HEK293T (cell line): ENCODE measurements around the gene GUCY1A1.
"Not testable (repeated sequence)": the region's sequence is repeated elsewhere in the genome, so short reads cannot be mapped to it uniquely, and the experiment has no call there.

Experiments used
- CTCF ChIA-PET: fragments of 350-600 bp; formaldehyde crosslinking; extraction: SDS; loops from one replicate; lab custom pipeline; 2021; ENCODE audit warnings: antibody characterized with exemption, inconsistent platforms; lab: Yijun Ruan, JAX
- POLR2A ChIA-PET: fragments of 350-600 bp; formaldehyde crosslinking; extraction: SDS; loops from one replicate; lab custom pipeline; 2020; ENCODE audit warnings: antibody characterized with exemption, inconsistent platforms; lab: Yijun Ruan, JAX
- DNase-seq: peaks from one replicate; pipeline ENCODE4 v3.0.0; 2012; ENCODE audit warnings: mixed read lengths; ENCODE audit errors: extremely low spot score
- ARNT ChIP-seq: fragments of 450-650 bp; IDR thresholded peaks from 2 replicates; pipeline ENCODE4 v1.6.1; 2017; ENCODE audit warnings: mild to moderate bottlenecking
- BHLHE40 ChIP-seq: fragments of 450-650 bp; IDR thresholded peaks from 2 replicates; pipeline ENCODE4 v1.6.1; 2016; ENCODE audit warnings: mild to moderate bottlenecking, moderate library complexity, borderline replicate concordance
- CTBP1 ChIP-seq: fragments of 450-650 bp; IDR thresholded peaks from 2 replicates; pipeline ENCODE4 v1.6.1; 2016; ENCODE audit warnings: borderline replicate concordance
- ELF4 ChIP-seq: fragments of 450-650 bp; IDR thresholded peaks from 2 replicates; pipeline ENCODE4 v1.6.1; 2017; ENCODE audit warnings: antibody characterized with exemption
- FOXA1 ChIP-seq: fragments of 450-650 bp; IDR thresholded peaks from 2 replicates; pipeline ENCODE4 v1.6.1; 2016; ENCODE audit warnings: mild to moderate bottlenecking
- FOXK2 ChIP-seq: fragments of 450-650 bp; IDR thresholded peaks from 2 replicates; pipeline ENCODE4 v1.6.1; 2016; ENCODE audit warnings: mild to moderate bottlenecking
- FOXM1 ChIP-seq: fragments of 450-650 bp; IDR thresholded peaks from 2 replicates; pipeline ENCODE4 v1.6.1; 2017; ENCODE audit warnings: mild to moderate bottlenecking, borderline replicate concordance
- HDGF ChIP-seq: fragments of 450-650 bp; IDR thresholded peaks from 2 replicates; pipeline ENCODE4 v1.6.1; 2017; ENCODE audit warnings: antibody characterized with exemption, borderline replicate concordance
- L3MBTL2 ChIP-seq: fragments of 450-650 bp; conservative IDR thresholded peaks from 2 replicates; pipeline ENCODE4 v1.6.1; 2016; ENCODE audit warnings: mild to moderate bottlenecking
- LEF1 ChIP-seq: fragments of 450-650 bp; IDR thresholded peaks from 2 replicates; pipeline ENCODE4 v1.6.1; 2017; ENCODE audit warnings: mild to moderate bottlenecking, borderline replicate concordance
- NFRKB ChIP-seq: fragments of 450-650 bp; IDR thresholded peaks from 2 replicates; pipeline ENCODE4 v1.6.1; 2016; ENCODE audit warnings: mild to moderate bottlenecking, moderate library complexity
- PKNOX1 ChIP-seq: fragments of 450-650 bp; IDR thresholded peaks from 2 replicates; pipeline ENCODE4 v1.6.1; 2016
- SP1 ChIP-seq: fragments of 450-650 bp; IDR thresholded peaks from 2 replicates; pipeline ENCODE4 v1.6.1; 2017
- SUZ12 ChIP-seq: fragments of 450-650 bp; IDR thresholded peaks from 2 replicates; pipeline ENCODE4 v1.6.1; 2016; ENCODE audit warnings: mild to moderate bottlenecking
- TARDBP ChIP-seq: fragments of 450-650 bp; IDR thresholded peaks from 2 replicates; pipeline ENCODE4 v1.6.1; 2016
- ZNF384 ChIP-seq: fragments of 450-650 bp; IDR thresholded peaks from 2 replicates; pipeline ENCODE4 v1.6.1; 2016

The GUCY1A1 gene

GRCh38 chr4:155643087-155643486 is 23.6 kb upstream of the GUCY1A1 start:
- TF ChIP-seq ELF4 (no peak), CTBP1 (no peak), SP1 (no peak), NFRKB (no peak), LEF1 (no peak), FOXA1 (no peak), L3MBTL2 (no peak), ZNF384 (no peak), HDGF (no peak), SUZ12 (no peak), BHLHE40 (no peak), FOXM1 (no peak)
- POLR2A ChIA-PET, result no interaction called here
- CTCF ChIA-PET, result no interaction called here
- no peak for DNase-seq

- POLR2A ChIA-PET, result no interaction called here
- DNase-seq, result no peak
- TF ChIP-seq SUZ12 (no peak), FOXM1 (no peak), LEF1 (no peak), ARNT (no peak), SP1 (no peak), ELF4 (no peak), ZNF384 (no peak), BHLHE40 (no peak), FOXK2 (no peak), HDGF (no peak), TARDBP (no peak), PKNOX1 (no peak), L3MBTL2 (no peak), NFRKB (no peak), CTBP1 (no peak), FOXA1 (no peak)
- CTCF ChIA-PET, result interaction anchor here (0.7 to 1.0 kb wide), 2 partner anchors 17 to 117 kb away, joined by 3 to 4 read pairs; no protein-coding TSS in a partner anchor
Observed at GRCh38 chr4:155646001-155646400, 20.6 kb upstream of the GUCY1A1 start.

GRCh38 chr4:155650785-155651184 is 15.9 kb upstream of the GUCY1A1 start:
- POLR2A ChIA-PET, DNase-seq, CTCF ChIA-PET: not testable (repeated sequence)

- TF ChIP-seq CTBP1 (no peak), FOXA1 (no peak), TARDBP (no peak), SP1 (no peak), LEF1 (no peak), ELF4 (no peak), ZNF384 (no peak), ARNT (no peak), PKNOX1 (no peak), HDGF (no peak)
- ChIA-PET CTCF (no interaction called here), POLR2A (interaction anchor here (0.9 kb wide), 1 partner anchor 14 kb away, joined by 3 read pairs; the partner anchor contains the start of gene GUCY1A1)
- DNase-seq, result no peak
Observed at GRCh38 chr4:155653052-155653451, 13.6 kb upstream of the GUCY1A1 start.

GRCh38 chr4:155656025-155656424 is 10.6 kb upstream of the GUCY1A1 start:
- TF ChIP-seq L3MBTL2 (no peak), ZNF384 (no peak), TARDBP (no peak), SUZ12 (no peak), HDGF (no peak), CTBP1 (no peak), BHLHE40 (no peak), NFRKB (no peak), FOXA1 (no peak), PKNOX1 (no peak), FOXM1 (no peak), ELF4 (no peak), SP1 (no peak), ARNT (no peak), FOXK2 (no peak), LEF1 (no peak)
- ChIA-PET POLR2A (interaction anchor here (0.6 kb wide), 1 partner anchor 12 kb away, joined by 3 read pairs; no protein-coding TSS in a partner anchor), CTCF (no interaction called here)
- no peak for DNase-seq

- no peak for DNase-seq
- ChIA-PET POLR2A (no interaction called here), CTCF (no interaction called here)
- TF ChIP-seq NFRKB (no peak), FOXA1 (no peak), ZNF384 (no peak), SP1 (no peak), PKNOX1 (no peak), HDGF (no peak), BHLHE40 (no peak), ELF4 (no peak), LEF1 (no peak), ARNT (no peak)
Observed at GRCh38 chr4:155657169-155657568, 9.5 kb upstream of the GUCY1A1 start.
